Measurements from ENCODE around the gene RANBP3. TPM values are rescaled to one million over a fixed set of nuclear protein-coding genes. Genes with fewer than 3 reads are reported as not detected.
A peak's percentile ranks its signal among the peaks of the same experiment; 100 is the strongest.

Gene RANBP3
- total and polyA plus RNA-seq, 2 of the 8 experiments (the other 6 are each of a cell fraction or from before 2014, with no cell fraction given), result 95.4 to 122 TPM

DNA sequence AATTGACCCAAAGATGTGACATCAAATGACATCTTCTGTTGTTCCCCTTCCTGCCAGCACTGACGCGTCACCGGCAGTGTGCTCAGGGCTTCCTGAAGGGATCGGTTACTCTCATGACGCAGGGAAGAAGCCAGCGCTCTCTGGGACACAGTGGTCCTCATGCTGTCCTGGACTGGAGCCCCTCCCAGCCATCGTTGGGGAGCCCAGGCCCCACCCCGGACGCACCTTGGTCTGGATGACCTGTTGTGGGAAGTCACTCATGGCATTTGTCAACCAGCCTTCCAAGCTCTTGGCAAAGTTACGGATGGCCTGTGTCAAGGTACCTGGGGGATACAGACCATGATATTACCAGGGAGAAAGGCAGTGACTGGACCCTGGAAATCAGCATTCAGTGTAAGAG, 26.0 kb upstream of the RANBP3 start:
- Histone ChIP-seq H3K4me3 (ENCODE audit: extremely low read depth in 1 of 4, insufficient read depth in 2 of 4, low read depth in 3 of 4, low read length in 4 of 4) (no peak overlapping the region), H3K4ac (replicated peaks; ENCODE audit: insufficient read length, low read depth, low read length) (peak overlapping the region; percentile 38), H3K27ac (ENCODE audit: low read depth, low read length) (no peak overlapping the region), H2BK12ac (ENCODE audit: low read depth, low read length) (no peak overlapping the region), H2AFZ (ENCODE audit: low read length) (no peak overlapping the region), H4K5ac (ENCODE audit: insufficient read length, low read depth, low read length) (no peak overlapping the region), H3K9ac (replicated peaks in 1 of 4; ENCODE audit: extremely low read depth in 1 of 4, low read depth in 3 of 4, low read length in 3 of 4) (no peak overlapping the region), H3K36me3 (ENCODE audit: control insufficient read depth in 2 of 4, insufficient read depth in 4 of 4, low read length in 3 of 4) (no peaks in the 10 kb centered on the region), H3K14ac (ENCODE audit: insufficient read length) (no peak overlapping the region), H3K79me1 (ENCODE audit: low read depth, low read length) (no peaks in the 10 kb centered on the region), H3K9me3 (ENCODE audit: insufficient read depth in 2 of 2, low read depth in 1 of 2, low read length in 1 of 2) (no peaks in the 10 kb centered on the region), H2BK120ac (replicated peaks; ENCODE audit: low read depth, low read length) (no peak overlapping the region), H3K56ac (replicated peaks; ENCODE audit: insufficient read length, low read depth, low read length) (no peak overlapping the region), H3K4me1 (replicated peaks in 1 of 4; ENCODE audit: control insufficient read depth in 3 of 4, insufficient read depth in 4 of 4, low read length in 3 of 4) (no peaks in the 10 kb centered on the region; a peak in 1 of 7 replicates), H3K4me2 (ENCODE audit: insufficient read depth in 1 of 2, low read depth in 2 of 2, low read length in 2 of 2) (no peak overlapping the region), H2AK5ac (ENCODE audit: low read depth, low read length) (no peak overlapping the region), H3K23ac (ENCODE audit: insufficient read length) (no peak overlapping the region), H3K27me3 (replicated peaks in 1 of 4; ENCODE audit: control insufficient read depth in 3 of 4, extremely low read depth in 1 of 4, insufficient read depth in 3 of 4, low read length in 3 of 4) (no peaks in the 10 kb centered on the region), H4K8ac (ENCODE audit: extremely low read depth, insufficient read depth, low read length) (no peak overlapping the region; the same call in 1 of the 2 replicates), H3K23me2 (ENCODE audit: low read depth, low read length) (no peaks in the 10 kb centered on the region), H2BK15ac (ENCODE audit: low read length) (no peak overlapping the region), H4K91ac (replicated peaks; ENCODE audit: insufficient read length, low read length) (no peak overlapping the region), H2BK5ac (ENCODE audit: low read depth, low read length) (0 out of 2 replicates have a peak overlapping the region, but pooled peaks have one; percentile 26), H3K18ac (ENCODE audit: extremely low read depth, low read length) (no peak overlapping the region), H4K20me1 (replicated peaks in 1 of 2; ENCODE audit: control insufficient read depth in 1 of 2, insufficient read depth in 2 of 2, low read length in 2 of 2) (peaks cover 0 to 3% of the 10 kb centered on the region in 2 experiments), H3K79me2 (ENCODE audit: control insufficient read depth in 1 of 2, insufficient read depth in 2 of 2, low read length in 2 of 2) (no peaks in the 10 kb centered on the region), H2BK20ac (ENCODE audit: low read length) (no peak overlapping the region)
- 83% methylated on average over 10 of the region's 10 CpGs; no CpG with 5 or more reads in 1 of the 2 experiments for WGBS, 2 experiments (ENCODE audit: extremely low coverage in 1 of 2, insufficient coverage in 1 of 2, insufficient read length in 1 of 2, insufficient replicate concordance in 2 of 2, low coverage in 1 of 2, low lambda C conversion rate in 2 of 2, missing lambda C conversion rate in 1 of 2)
- FAIRE-seq (no peak), DNase-seq (ENCODE audit: low read depth in 1 of 2, low spot score in 2 of 2) (no peak)
- ChIA-PET POLR2A (ENCODE audit: partially characterized antibody) (no interaction called here), CTCF (ENCODE audit: partially characterized antibody) (interaction anchor here (4.4 to 6.7 kb wide), 3 partner anchors 13 to 18 kb away, joined by 31 to 44 read pairs (median 40); no protein-coding TSS in a partner anchor)
- TF ChIP-seq CREB1 (IDR thresholded peaks at IDR 0.05) (no peak), SIX5 (IDR thresholded peaks at IDR 0.05; ENCODE audit: low read depth, low read length) (no peak), SRF (IDR thresholded peaks at IDR 0.05; ENCODE audit: low read depth, low read length) (no peak), CHD1 (IDR thresholded peaks at IDR 0.05; ENCODE audit: low read depth, low read length) (no peak), MAFK (IDR thresholded peaks at IDR 0.05; ENCODE audit: low read depth, low read length) (no peak), SUZ12 (IDR thresholded peaks at IDR 0.05; ENCODE audit: low read length) (no peak), SIRT6 (IDR thresholded peaks at IDR 0.05; ENCODE audit: low read length) (no peak), EGR1 (IDR thresholded peaks at IDR 0.05; ENCODE audit: borderline replicate concordance, low read depth, low read length) (no peak)

All from H1 (cell line).